SK-MEL-5 (cell line): ENCODE results near the gene ACSF3. TPM values are rescaled to one million over a fixed set of nuclear protein-coding genes. Genes with fewer than 3 reads are reported as not detected.
"Not testable (repeated sequence)": the region's sequence is repeated elsewhere in the genome, so short reads cannot be mapped to it uniquely, and the experiment has no call there.

Experiments used
- DNase-seq: peaks from one replicate; pipeline ENCODE4 v3.0.0-alpha.2; 2016; ENCODE audit warnings: low read depth, low spot score
- in situ Hi-C: cut with HindIII; loops from 2 replicates; pipeline ENCODE4 v1.10.0; 2016; ENCODE audit warnings: low sequenced_read_pairs, high pct_unique_total_duplicates, low pct_unique_long_range_greater_than_20kb
- total RNA-seq: library from RNA; depleted of rRNA; stranded (reverse); fragments of >200 nt; shearing (Covaris generic); gene quantifications from 2 replicates; pipeline ENCODE4 v1.2.3, GENCODE V29; 2014

The ACSF3 gene
- total RNA-seq, 1 experiment from 2014 or later: 20.6 TPM

- no peak for DNase-seq
- in situ Hi-C loops: no loop called here
These were observed 25.8 kb upstream of the ACSF3 start for GRCh38 chr16:89067677-89068443.

GRCh38 chr16:89068814-89069616 is 24.6 kb upstream of the ACSF3 start:
- DNase-seq, in situ Hi-C loops: not testable (repeated sequence)

DNA sequence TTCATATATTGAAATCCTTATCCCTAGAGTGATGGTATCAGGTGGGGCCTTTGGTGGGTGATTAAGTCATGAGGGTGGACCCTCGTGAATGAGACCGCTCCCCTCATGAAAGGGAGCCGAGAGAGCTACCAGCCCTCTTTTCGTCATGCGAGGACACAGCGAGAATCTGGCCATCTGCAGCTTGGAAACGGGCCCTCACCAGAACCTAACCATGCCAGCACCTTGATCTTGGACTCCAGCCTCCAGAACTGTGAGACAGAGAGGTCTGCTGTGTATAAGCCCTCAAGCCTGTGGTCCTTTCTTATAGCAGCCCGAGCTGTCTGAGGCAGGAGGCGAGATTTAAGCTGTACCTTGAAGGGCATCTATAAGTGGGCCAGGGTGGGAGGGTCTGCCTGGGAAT is 23.7 kb upstream of the ACSF3 start:
- no peak for DNase-seq

GRCh38 chr16:89070590-89070989 is 23.1 kb upstream of the ACSF3 start:
- DNase-seq: no peak
- in situ Hi-C loops: no loop called here

More for the DNA sequence above, 23.7 kb upstream of the ACSF3 start:
- in situ Hi-C loops: no loop called here

DNA sequence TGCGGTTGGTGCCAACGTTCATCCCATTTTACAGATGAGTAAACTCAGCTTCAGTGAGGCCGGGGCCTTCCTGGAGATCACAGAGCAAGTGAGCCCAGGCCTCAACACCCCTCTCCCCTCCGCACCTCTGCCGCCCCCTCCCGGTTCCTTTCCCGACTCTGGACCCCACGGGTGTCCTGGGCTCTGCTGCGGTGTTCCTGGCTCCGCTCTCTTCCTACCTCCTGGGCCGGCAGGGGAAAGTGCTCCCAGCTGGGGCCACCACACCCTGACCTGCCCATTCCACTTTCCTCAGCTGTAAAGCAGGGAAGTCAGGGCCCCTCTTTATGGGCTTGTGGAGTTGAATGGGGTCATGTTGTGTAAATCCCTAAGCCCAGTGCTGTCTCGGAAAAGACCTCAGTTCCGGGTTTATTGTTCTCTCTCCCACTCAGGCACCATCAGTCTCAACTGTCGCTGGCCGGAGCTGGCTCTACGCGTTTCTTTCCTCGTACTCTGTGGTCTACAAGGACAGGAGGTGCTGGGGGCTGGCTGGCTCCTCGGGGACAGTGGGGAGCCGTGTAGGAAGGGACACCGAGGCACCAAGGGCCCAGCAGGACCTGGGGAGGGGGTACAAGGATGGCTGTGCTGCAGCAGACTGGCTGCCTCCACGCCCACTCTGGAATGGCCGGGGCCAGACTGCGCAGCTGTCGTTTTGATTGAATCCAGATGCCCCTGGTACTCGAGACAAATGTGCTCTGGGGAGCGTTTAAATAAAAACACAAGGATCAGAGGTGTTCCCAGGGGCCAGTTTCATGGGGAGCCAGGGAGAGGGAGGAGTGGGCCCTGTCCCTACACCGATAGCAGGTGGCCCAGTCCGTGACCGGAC is 21.7 kb upstream of the ACSF3 start:
- DNase-seq: no peak
- in situ Hi-C loops: no loop called here

DNA sequence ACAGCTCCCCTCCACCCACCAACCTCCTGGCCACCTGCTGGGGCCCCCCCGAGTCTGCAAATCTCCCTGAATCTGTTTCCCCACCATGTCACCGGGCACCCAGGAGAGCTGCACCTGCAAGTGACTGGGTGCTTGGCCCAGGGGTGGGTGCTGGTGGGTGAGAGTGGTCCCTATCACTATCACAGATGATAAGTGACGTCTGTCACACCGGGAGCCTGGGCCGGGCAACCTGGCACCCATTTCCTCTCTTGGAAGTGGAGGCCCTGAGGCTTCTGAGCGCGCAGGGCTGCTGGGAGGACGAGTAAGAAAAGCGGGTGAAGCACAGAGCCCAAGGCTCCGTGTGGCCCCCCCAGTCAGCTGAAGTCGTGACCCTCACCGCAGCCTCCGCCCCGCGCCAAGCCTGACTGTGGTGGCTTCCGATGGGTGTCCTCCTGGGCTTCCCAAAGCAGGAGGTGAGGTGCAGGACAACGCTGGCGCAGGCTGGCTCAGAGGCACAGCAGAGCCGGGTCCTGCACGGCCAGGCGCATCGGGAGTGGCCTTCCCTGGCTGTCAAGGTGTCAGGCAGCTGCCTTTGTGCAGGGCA is 21.0 kb upstream of the ACSF3 start:
- DNase-seq: no peak
- in situ Hi-C loops: no loop called here

DNA sequence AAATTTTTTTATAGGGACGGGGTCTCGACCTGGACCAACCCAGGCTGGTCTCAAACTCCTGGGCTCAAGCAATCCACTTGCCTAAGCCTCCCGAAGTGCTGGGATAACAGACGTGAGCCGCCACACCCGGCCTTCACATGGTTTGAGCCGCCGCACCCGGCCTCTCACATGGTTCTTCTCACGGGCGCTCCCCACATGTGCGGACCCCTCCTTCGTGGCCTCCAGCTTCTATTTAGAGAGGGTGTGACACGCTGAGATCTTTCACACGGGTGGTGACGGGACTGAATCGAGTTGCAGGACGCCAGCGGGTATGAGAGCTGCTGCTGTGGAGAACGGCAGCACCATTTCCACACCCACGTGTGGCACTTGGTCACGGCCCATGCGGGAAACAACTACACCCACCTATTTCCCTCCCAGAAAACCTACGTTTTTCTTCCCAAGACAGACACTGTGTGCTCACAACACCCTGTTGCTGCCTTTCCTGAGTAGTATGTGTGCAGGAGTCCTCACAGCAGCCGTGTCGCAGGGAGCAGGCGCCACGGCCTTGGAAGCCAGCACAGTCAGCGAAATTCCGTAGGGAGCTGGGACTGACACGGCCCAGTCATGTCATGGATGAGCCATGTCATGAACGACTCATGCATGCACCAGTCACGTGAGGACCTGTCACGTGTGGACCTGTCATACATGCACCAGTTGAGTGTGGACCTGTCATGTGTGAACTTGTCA is 20.1 kb upstream of the ACSF3 start:
- peak; percentile 22 for DNase-seq
- in situ Hi-C loops: no loop called here

DNA sequence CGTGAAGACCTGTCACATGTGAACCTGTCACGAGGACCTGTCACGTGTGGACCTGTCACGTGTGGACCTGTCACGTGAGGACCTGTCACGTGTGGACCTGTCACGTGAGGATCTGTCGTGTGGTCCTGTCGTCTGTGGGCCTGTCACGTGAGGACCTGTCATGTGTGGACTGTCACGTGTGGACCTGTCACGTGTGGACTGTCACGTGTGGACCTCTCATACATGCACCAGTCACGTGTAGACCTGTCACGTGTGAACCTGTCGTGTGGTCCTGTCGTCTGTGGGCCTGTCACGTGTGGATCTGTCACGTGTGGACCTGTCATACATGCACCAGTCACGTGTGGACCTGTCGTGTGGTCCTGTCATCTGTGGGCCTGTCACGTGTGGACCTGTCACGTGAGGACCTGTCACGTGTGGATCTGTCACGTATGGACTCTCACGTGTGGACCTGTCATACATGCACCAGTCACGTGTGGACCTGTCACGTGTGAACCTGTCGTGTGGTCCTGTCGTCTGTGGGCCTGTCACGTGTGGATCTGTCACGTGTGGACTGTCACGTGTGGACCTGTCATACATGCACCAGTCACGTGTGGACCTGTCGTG is 19.5 kb upstream of the ACSF3 start:
- DNase-seq, in situ Hi-C loops: not testable (repeated sequence)

- in situ Hi-C loops: no loop called here
- DNase-seq: no peak
These were observed 18.6 kb upstream of the ACSF3 start for GRCh38 chr16:89074803-89075688.

GRCh38 chr16:89076159-89076558 is 17.5 kb upstream of the ACSF3 start:
- in situ Hi-C loops: no loop called here
- no peak for DNase-seq

DNA sequence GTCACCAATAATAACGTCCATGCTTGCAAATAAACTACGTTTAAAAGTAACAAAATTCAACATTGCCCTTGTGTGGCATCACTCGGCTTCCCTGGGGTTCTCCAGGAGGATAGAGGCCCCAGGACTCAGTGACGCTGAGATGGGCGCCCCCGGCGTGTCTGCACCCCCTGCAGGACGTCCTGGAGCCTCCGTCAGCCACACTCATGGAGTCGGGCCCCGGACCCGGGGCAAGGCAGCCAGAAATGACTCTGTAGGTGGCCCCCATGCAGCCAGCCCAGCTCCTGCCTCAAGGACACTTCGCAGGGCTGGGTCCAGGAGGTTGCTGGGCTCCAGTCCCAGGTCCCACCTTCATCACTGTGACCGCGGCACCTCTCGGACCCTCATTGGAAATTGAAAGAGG is 16.6 kb upstream of the ACSF3 start:
- DNase-seq: no peak
- in situ Hi-C loops: no loop called here

DNA sequence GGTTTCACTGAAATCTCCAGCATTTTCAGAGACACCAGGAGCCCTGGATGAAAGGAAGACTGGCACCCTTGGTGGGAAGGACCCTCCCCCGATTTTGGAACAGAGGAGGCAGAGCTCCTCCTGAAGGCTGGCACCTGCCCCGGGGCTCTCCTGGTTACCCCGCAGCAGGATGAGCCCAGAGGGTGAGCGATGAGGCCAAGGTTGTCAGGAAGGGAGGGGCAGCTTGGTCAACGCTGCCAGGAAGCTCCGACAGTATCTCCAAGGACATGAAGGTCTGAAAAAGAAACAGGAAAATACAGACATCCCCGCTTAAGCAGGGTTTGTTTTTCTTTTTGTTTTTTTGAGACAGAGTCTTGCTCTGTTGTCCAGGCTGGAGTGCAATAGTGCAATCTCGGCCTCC is 15.5 kb upstream of the ACSF3 start:
- DNase-seq: no peak
- in situ Hi-C loops: no loop called here

DNA sequence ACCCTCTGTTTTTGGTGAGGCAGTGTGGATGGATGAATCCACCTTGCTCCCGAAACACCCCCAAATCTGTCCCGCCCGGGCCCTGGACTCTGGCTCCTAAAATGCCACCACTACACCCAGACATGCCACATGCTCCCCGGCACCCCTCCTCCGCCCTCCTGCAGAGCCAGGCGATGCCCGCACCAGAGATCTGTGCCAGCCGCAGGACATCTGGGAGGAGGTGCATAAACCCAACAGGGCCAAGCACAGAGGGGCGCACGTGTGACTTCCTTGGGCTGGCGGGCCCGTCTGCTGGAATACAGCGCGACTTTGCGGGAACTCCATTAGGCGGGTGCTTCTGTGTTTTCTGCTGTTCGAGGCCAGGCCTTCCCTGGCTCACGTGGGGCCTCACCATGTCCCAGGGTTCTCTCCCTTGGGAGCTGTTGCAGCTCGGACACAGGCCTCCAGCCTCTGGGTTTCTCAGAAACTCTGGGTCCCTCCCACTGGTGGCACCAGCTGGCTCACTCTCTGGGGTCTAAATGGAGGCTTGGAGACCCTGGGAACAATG is 14.1 kb upstream of the ACSF3 start:
- in situ Hi-C loops: no loop called here

DNA sequence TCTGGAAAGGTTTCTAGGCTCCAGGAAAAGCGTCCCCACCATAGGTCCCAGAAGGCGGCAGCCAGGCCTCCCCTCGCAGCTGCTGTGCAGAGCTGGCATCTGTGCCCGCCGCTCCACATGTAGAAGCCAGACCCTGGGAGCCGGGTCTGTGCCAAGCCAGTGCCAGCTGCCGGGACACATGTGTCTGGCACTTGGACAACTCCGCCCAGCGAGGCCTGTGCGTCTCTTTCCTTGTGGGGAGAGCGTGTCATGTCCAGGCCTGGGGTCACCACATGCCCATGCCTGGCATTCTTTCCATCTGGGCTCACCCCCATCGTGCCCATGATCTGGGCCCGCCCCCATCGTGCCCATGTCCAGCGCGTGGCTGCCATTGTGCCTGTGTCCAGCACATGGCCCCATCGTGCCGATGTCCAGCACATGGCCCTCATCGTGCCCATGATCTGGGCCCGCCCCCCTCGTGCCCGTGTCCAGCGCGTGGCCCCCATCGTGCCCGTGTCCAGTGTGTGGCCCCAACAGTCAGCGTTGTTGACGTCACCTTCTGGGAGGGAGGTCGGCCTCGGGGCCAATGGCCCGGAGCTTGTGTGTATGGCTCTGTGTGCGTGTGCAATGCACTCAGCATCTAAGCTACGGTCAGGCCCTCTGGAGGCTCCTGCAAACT is 13.3 kb upstream of the ACSF3 start:
- no peak for DNase-seq

More for the DNA sequence above, 14.1 kb upstream of the ACSF3 start:
- no peak for DNase-seq

DNA sequence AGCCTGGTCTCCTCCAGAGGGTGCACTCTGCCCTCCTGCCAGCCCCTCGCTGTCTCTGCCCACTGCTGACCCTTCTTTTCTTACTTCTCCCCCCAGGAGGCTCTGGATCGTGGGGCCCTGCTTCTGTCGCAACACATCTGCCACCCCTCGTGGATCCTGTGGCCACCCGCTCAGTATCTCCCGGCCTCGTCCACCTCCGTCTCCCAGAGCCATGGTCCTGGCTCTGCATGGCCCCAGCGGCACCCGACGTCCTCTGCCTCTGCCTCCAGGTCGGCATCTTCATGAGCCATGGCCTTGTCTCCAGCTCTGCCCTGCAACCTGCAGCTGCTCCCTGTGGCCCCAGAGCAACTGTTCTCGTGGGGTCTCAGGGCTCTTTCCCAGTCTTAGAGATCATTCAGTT is 12.1 kb upstream of the ACSF3 start:
- in situ Hi-C loops: no loop called here
- no peak for DNase-seq

More for the DNA sequence above, 13.3 kb upstream of the ACSF3 start:
- in situ Hi-C loops: no loop called here
